Measurements from ENCODE around the gene GALNT6. TPM values are rescaled to one million over a fixed set of nuclear protein-coding genes. Genes with fewer than 3 reads are reported as not detected.

Gene GALNT6
- total RNA-seq, 1 donor from 2014 or later = 24.0 TPM

DNA sequence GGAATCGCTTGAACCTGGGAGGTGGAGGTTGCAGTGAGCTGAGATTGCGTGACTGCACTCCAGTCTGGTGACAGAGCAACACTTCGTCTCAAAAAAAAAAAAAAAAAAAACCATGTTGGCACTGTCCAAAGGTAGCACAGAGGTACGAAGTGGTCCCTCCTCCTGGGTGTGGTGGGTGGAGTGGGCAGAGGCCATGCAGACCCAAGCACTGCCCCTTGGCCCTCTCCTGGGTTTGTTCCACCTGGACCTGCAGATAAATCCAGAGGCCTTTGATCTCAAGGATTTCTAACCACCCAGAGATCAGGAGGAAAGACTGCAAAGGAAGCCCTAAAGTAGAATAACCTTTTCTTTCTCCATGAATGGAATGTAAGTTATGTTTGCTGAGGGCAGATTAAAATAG lies 8.7 kb upstream of the GALNT6 start:
- intact Hi-C loops (cut with DNase I) = no loop called here
- ATAC-seq = no peak
- Histone ChIP-seq H3K4me1 (peaks cover 2% of the 10 kb centered on the region), H3K36me3 (no peaks in the 10 kb centered on the region), H3K27ac (no peak overlapping the region), H3K4me3 (no peak overlapping the region), H3K27me3 (ENCODE audit: low read depth) (no peaks in the 10 kb centered on the region), H3K9me3 (no peaks in the 10 kb centered on the region)
- TF ChIP-seq, protein P1, sequence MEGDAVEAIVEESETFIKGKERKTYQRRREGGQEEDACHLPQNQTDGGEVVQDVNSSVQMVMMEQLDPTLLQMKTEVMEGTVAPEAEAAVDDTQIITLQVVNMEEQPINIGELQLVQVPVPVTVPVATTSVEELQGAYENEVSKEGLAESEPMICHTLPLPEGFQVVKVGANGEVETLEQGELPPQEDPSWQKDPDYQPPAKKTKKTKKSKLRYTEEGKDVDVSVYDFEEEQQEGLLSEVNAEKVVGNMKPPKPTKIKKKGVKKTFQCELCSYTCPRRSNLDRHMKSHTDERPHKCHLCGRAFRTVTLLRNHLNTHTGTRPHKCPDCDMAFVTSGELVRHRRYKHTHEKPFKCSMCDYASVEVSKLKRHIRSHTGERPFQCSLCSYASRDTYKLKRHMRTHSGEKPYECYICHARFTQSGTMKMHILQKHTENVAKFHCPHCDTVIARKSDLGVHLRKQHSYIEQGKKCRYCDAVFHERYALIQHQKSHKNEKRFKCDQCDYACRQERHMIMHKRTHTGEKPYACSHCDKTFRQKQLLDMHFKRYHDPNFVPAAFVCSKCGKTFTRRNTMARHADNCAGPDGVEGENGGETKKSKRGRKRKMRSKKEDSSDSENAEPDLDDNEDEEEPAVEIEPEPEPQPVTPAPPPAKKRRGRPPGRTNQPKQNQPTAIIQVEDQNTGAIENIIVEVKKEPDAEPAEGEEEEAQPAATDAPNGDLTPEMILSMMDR (IDR thresholded peaks at IDR 0.05) = no peak
- no peak for DNase-seq

- no peaks in the 10 kb centered on the region for H3K27me3 ChIP-seq (ENCODE audit: low read depth)
- no peaks in the 10 kb centered on the region for H3K9me3 ChIP-seq
- peaks cover 16% of the 10 kb centered on the region for H3K4me1 ChIP-seq
- ATAC-seq (no peak), DNase-seq (no peak)
- H3K36me3 ChIP-seq = no peaks in the 10 kb centered on the region
- TF ChIP-seq, protein P1 (IDR thresholded peaks at IDR 0.05) = no peak
- intact Hi-C loops (cut with DNase I) = no loop called here
- H3K27ac ChIP-seq = no peak overlapping the region
- no peak overlapping the region for H3K4me3 ChIP-seq
Measured at GRCh38 chr12:51397670-51398069, 6.5 kb upstream of the GALNT6 start.

GRCh38 chr12:51395283-51396230 lies 4.4 kb upstream of the GALNT6 start:
- H3K4me3 ChIP-seq = no peak overlapping the region
- H3K4me1 ChIP-seq = peaks cover 32% of the 10 kb centered on the region
- H3K27ac ChIP-seq = no peak overlapping the region
- ATAC-seq = no peak
- peaks cover 7% of the 10 kb centered on the region for H3K27me3 ChIP-seq (ENCODE audit: low read depth)
- no peaks in the 10 kb centered on the region for H3K9me3 ChIP-seq
- intact Hi-C loops (cut with DNase I) = no loop called here
- DNase-seq = no peak
- H3K36me3 ChIP-seq = no peaks in the 10 kb centered on the region
- TF ChIP-seq, protein P1 (IDR thresholded peaks at IDR 0.05) = no peak

- intact Hi-C loops (cut with DNase I) = no loop called here
- DNase-seq (no peak), ATAC-seq (peak in 1 of 2 donors; percentile 48)
- Histone ChIP-seq H3K27me3 (ENCODE audit: low read depth) (peaks cover 7% of the 10 kb centered on the region), H3K9me3 (no peaks in the 10 kb centered on the region), H3K36me3 (no peaks in the 10 kb centered on the region), H3K4me3 (no peak overlapping the region), H3K4me1 (peaks cover 43% of the 10 kb centered on the region), H3K27ac (peak overlapping the region; percentile 36)
- TF ChIP-seq, protein P1 (IDR thresholded peaks at IDR 0.05) = no peak
Measured at GRCh38 chr12:51393676-51394545, 2.7 kb upstream of the GALNT6 start.

- no peaks in the 10 kb centered on the region for H3K9me3 ChIP-seq
- no peaks in the 10 kb centered on the region for H3K36me3 ChIP-seq
- H3K4me1 ChIP-seq = peaks cover 43% of the 10 kb centered on the region
- peaks cover 7% of the 10 kb centered on the region for H3K27me3 ChIP-seq (ENCODE audit: low read depth)
- intact Hi-C loops (cut with DNase I) = no loop called here
- peak overlapping the region; percentile 79 for H3K27ac ChIP-seq
- ATAC-seq (peak; percentile 25 to 38), DNase-seq (no peak)
- peak overlapping the region; percentile 70 for H3K4me3 ChIP-seq
- TF ChIP-seq, protein P1 (IDR thresholded peaks at IDR 0.05) = no peak
Measured at GRCh38 chr12:51392556-51393237, 1.5 kb upstream of the GALNT6 start.
